GM06990 (cell line): ENCODE results near the gene IL19.

ENCODE experiments used
- DNase-seq: peaks from one replicate; pipeline ENCODE4 v3.0.0-alpha.2; 2011; ENCODE audit not compliant: insufficient read length; ENCODE audit errors: extremely low read depth
- H3K27me3 ChIP-seq: replicated peaks from 2 replicates; pipeline ENCODE4 v1.6.0; 2011; ENCODE audit warnings: low read length; ENCODE audit not compliant: control insufficient read depth, insufficient read depth
- H3K36me3 ChIP-seq: 2 replicates; pipeline ENCODE4 v1.5.1; 2011; ENCODE audit warnings: low read length; ENCODE audit not compliant: control insufficient read depth, insufficient read depth
- H3K4me3 ChIP-seq: replicated peaks from 2 replicates; pipeline ENCODE4 v1.5.1; 2011; ENCODE audit warnings: low read depth, mild to moderate bottlenecking, control low read depth, low read length
- CTCF ChIP-seq: IDR thresholded peaks from 2 replicates; pipeline ENCODE4 v1.5.1; 2011; ENCODE audit warnings: low read length, control low read depth, mild to moderate bottlenecking, inconsistent platforms; ENCODE audit not compliant: insufficient read depth, poor library complexity, severe bottlenecking

Gene IL19

GRCh38 chr1:206800411-206800810 lies 29.8 kb downstream of the IL19 start:
- no peak for TF ChIP-seq CTCF
- no peaks in the 10 kb centered on the region; the same call in none of the 2 replicates for H3K36me3 ChIP-seq
- H3K27me3 ChIP-seq: no peaks in the 10 kb centered on the region
- no peak overlapping the region for H3K4me3 ChIP-seq
- no peak for DNase-seq

GRCh38 chr1:206800891-206801290 lies 30.3 kb downstream of the IL19 start:
- no peak for TF ChIP-seq CTCF
- H3K27me3 ChIP-seq: no peaks in the 10 kb centered on the region
- no peak overlapping the region for H3K4me3 ChIP-seq
- H3K36me3 ChIP-seq: no peaks in the 10 kb centered on the region; the same call in none of the 2 replicates
- no peak for DNase-seq

GRCh38 chr1:206801467-206801866 lies 30.9 kb downstream of the IL19 start:
- no peak for TF ChIP-seq CTCF
- H3K27me3 ChIP-seq: no peaks in the 10 kb centered on the region
- H3K4me3 ChIP-seq: no peak overlapping the region
- H3K36me3 ChIP-seq: no peaks in the 10 kb centered on the region; the same call in none of the 2 replicates
- DNase-seq: no peak

GRCh38 chr1:206802401-206802800 lies 31.8 kb downstream of the IL19 start:
- H3K4me3 ChIP-seq: no peak overlapping the region
- TF ChIP-seq CTCF: no peak

GRCh38 chr1:206803221-206803730 lies 32.7 kb downstream of the IL19 start:
- H3K27me3 ChIP-seq: no peaks in the 10 kb centered on the region
- peak; percentile 81 for DNase-seq
- TF ChIP-seq CTCF: no peak
- no peak overlapping the region for H3K4me3 ChIP-seq
- no peaks in the 10 kb centered on the region; the same call in none of the 2 replicates for H3K36me3 ChIP-seq

More at GRCh38 chr1:206802401-206802800, 31.8 kb downstream of the IL19 start:
- DNase-seq: no peak
- Histone ChIP-seq H3K27me3 (no peaks in the 10 kb centered on the region), H3K36me3 (no peaks in the 10 kb centered on the region; the same call in none of the 2 replicates)
